Stimulated activated naive CD8-positive, alpha-beta T cell treated with anti-CD3 and anti-CD28 coated beads, Interleukin-15, amount 100 ng/mL, for 72 hours (primary cell): ENCODE measurements around the gene CASP10.

Experiments used
- ATAC-seq: fragments of 150-1000 bp; cut with Tn5 transposase; 2 replicates; pipeline ENCODE4 v1.10.0; 2021; ENCODE audit warnings: mild to moderate bottlenecking, moderate library complexity
- DNase-seq, 2 donors: peaks; one replicate each; pipeline ENCODE4 v3.0.0; 2021 to 2022
- H3K27ac Mint-ChIP-seq, 2 donors: one replicate each; pipeline ENCODE4 v1.8.0; 2022; ENCODE audit warnings: mild to moderate bottlenecking in 2 of 2, mixed read lengths in 2 of 2, moderate library complexity in 2 of 2
- H3K27me3 Mint-ChIP-seq: one replicate; pipeline ENCODE4 v1.8.0; 2022; ENCODE audit warnings: mixed read lengths
- H3K4me1 Mint-ChIP-seq: one replicate; pipeline ENCODE4 v1.8.0; 2022; ENCODE audit warnings: mild to moderate bottlenecking, mixed read lengths
- H3K4me3 Mint-ChIP-seq, 2 donors: one replicate each; pipeline ENCODE4 v1.8.0; 2022; ENCODE audit warnings: mild to moderate bottlenecking in 2 of 2, mixed read lengths in 2 of 2, moderate library complexity in 1 of 2
- H3K9me3 Mint-ChIP-seq, 2 donors: one replicate each; pipeline ENCODE4 v1.8.0; 2022; ENCODE audit warnings: mixed read lengths in 2 of 2

Gene CASP10

GRCh38 chr2:201267278-201268030 lies 84.5 kb downstream of the CASP10 start:
- Mint-ChIP-seq H3K27me3 (no peaks in the 10 kb centered on the region), H3K9me3 (no peaks in the 10 kb centered on the region), H3K4me1 (peaks cover 70% of the 10 kb centered on the region), H3K27ac (no peak overlapping the region), H3K4me3 (no peak overlapping the region)
- ATAC-seq (no peak), DNase-seq (no peak)

- no peak for ATAC-seq
- Mint-ChIP-seq H3K9me3 (no peaks in the 10 kb centered on the region), H3K27me3 (no peaks in the 10 kb centered on the region), H3K4me1 (peaks cover 60% of the 10 kb centered on the region), H3K27ac (no peak overlapping the region), H3K4me3 (no peak overlapping the region)
- no peak for DNase-seq
Observed at GRCh38 chr2:201269764-201270163, 86.8 kb downstream of the CASP10 start.

- Mint-ChIP-seq H3K4me1 (peaks cover 54% of the 10 kb centered on the region), H3K9me3 (no peaks in the 10 kb centered on the region), H3K27ac (no peak overlapping the region), H3K27me3 (no peaks in the 10 kb centered on the region), H3K4me3 (no peak overlapping the region)
- ATAC-seq (no peak), DNase-seq (no peak)
Observed at GRCh38 chr2:201270293-201271001, 87.5 kb downstream of the CASP10 start.

GRCh38 chr2:201271917-201272316 lies 89.0 kb downstream of the CASP10 start:
- ATAC-seq (peak; percentile 31), DNase-seq (no peak)
- Mint-ChIP-seq H3K27me3 (no peaks in the 10 kb centered on the region), H3K4me1 (peaks cover 39% of the 10 kb centered on the region), H3K4me3 (no peak overlapping the region), H3K9me3 (no peaks in the 10 kb centered on the region), H3K27ac (peak overlapping the region; percentile 4 to 31)

- Mint-ChIP-seq H3K9me3 (no peaks in the 10 kb centered on the region), H3K4me3 (no peak overlapping the region), H3K27me3 (no peaks in the 10 kb centered on the region), H3K4me1 (peaks cover 43% of the 10 kb centered on the region), H3K27ac (peak overlapping the region; percentile 48 to 69)
- no peak for DNase-seq
- no peak for ATAC-seq
Observed at GRCh38 chr2:201273330-201273983, 90.5 kb downstream of the CASP10 start.

GRCh38 chr2:201275069-201275468 lies 92.1 kb downstream of the CASP10 start:
- H3K9me3 Mint-ChIP-seq = peaks cover 0 to 3% of the 10 kb centered on the region in 2 donors
- no peak overlapping the region for H3K4me3 Mint-ChIP-seq
- H3K27me3 Mint-ChIP-seq = no peaks in the 10 kb centered on the region
- H3K4me1 Mint-ChIP-seq = peaks cover 56% of the 10 kb centered on the region
- no peak for ATAC-seq
- peak overlapping the region in 1 of 2 donors; percentile 20 for H3K27ac Mint-ChIP-seq
- DNase-seq = no peak

- no peak overlapping the region for H3K4me3 Mint-ChIP-seq
Observed at GRCh38 chr2:201275990-201276389, 93.0 kb downstream of the CASP10 start.

GRCh38 chr2:201276511-201276910 lies 93.6 kb downstream of the CASP10 start:
- no peak for ATAC-seq
- Mint-ChIP-seq H3K9me3 (peaks cover 0 to 10% of the 10 kb centered on the region in 2 donors), H3K4me1 (peaks cover 54% of the 10 kb centered on the region), H3K4me3 (no peak overlapping the region), H3K27ac (no peak overlapping the region), H3K27me3 (no peaks in the 10 kb centered on the region)
- no peak for DNase-seq

More at GRCh38 chr2:201275990-201276389, 93.0 kb downstream of the CASP10 start:
- DNase-seq = no peak
- no peak overlapping the region for H3K27ac Mint-ChIP-seq
- H3K27me3 Mint-ChIP-seq = no peaks in the 10 kb centered on the region
- H3K9me3 Mint-ChIP-seq = peaks cover 0 to 10% of the 10 kb centered on the region in 2 donors
- ATAC-seq = no peak
- H3K4me1 Mint-ChIP-seq = peaks cover 56% of the 10 kb centered on the region
